ENCODE data around the gene RBCK1. TPM values are rescaled to one million over a fixed set of nuclear protein-coding genes. Genes with fewer than 3 reads are reported as not detected.

Gene RBCK1
- polyA plus RNA-seq, 3 donors, result 66.8 to 110 (median 70.8) TPM

DNA sequence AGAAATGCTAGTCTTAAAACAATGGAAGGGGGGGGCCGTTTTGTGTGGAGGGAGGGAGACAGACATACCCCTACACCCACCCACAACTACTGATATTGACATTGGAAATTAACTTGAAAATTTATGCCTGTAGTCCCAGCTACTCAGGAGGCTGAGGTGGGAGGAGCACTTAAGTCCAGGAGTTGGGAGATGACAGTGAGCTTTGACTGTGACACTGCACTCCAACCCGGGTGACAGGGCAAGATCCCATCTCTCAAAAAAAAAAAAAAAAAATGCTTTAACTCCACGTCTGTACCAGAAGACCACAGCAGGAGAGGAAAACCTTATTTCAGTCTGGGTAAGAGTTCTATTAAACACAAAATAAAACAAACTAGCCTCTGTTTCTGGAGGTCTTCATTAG, 52.1 kb downstream of the RBCK1 start:
- H3K9me3 ChIP-seq (replicated peaks in 1 of 2; ENCODE audit: control insufficient read depth in 1 of 2, insufficient read depth in 1 of 2, low read length in 2 of 2), result no peaks in the 10 kb centered on the region
- no peaks in the 10 kb centered on the region for H3K27me3 ChIP-seq (ENCODE audit: control insufficient read depth in 2 of 2, insufficient read depth in 2 of 2, low read length in 2 of 2)
- no peaks in the 10 kb centered on the region for H3K9me3 Mint-ChIP-seq
- peaks cover 60% of the 10 kb centered on the region for H4K20me1 ChIP-seq (ENCODE audit: insufficient read depth, low read length)
- peaks cover 22 to 27% of the 10 kb centered on the region in 2 donors for H3K4me1 ChIP-seq (ENCODE audit: control insufficient read depth in 1 of 2, insufficient read depth in 2 of 2, low read length in 2 of 2)
- DNase-seq, result no peak
- H3K27ac ChIP-seq (ENCODE audit: low read depth in 1 of 2, low read length in 2 of 2), result no peak overlapping the region
- no peak overlapping the region for H3K9ac ChIP-seq (ENCODE audit: insufficient read depth, low read length, poor library complexity, severe bottlenecking)
- peak overlapping the region; percentile 86 for H3K4me2 ChIP-seq (replicated peaks; ENCODE audit: extremely low read depth, low read length, poor library complexity, severe bottlenecking)
- H3K4me3 Mint-ChIP-seq, result peak overlapping the region in 1 of 2 donors; percentile 11
- peaks cover 64% of the 10 kb centered on the region for H3K79me2 ChIP-seq (ENCODE audit: insufficient read depth, low read length)
- no peak overlapping the region for H2AFZ ChIP-seq (ENCODE audit: insufficient read depth, low read depth, low read length, poor library complexity, severe bottlenecking)
- H3K27ac Mint-ChIP-seq, result peak overlapping the region in 1 of 7 donors; percentile 32
- no peaks in the 10 kb centered on the region for H3K36me3 ChIP-seq (replicated peaks in 1 of 2; ENCODE audit: control insufficient read depth in 1 of 2, insufficient read depth in 2 of 2, low read length in 2 of 2)
- TF ChIP-seq, protein P1, sequence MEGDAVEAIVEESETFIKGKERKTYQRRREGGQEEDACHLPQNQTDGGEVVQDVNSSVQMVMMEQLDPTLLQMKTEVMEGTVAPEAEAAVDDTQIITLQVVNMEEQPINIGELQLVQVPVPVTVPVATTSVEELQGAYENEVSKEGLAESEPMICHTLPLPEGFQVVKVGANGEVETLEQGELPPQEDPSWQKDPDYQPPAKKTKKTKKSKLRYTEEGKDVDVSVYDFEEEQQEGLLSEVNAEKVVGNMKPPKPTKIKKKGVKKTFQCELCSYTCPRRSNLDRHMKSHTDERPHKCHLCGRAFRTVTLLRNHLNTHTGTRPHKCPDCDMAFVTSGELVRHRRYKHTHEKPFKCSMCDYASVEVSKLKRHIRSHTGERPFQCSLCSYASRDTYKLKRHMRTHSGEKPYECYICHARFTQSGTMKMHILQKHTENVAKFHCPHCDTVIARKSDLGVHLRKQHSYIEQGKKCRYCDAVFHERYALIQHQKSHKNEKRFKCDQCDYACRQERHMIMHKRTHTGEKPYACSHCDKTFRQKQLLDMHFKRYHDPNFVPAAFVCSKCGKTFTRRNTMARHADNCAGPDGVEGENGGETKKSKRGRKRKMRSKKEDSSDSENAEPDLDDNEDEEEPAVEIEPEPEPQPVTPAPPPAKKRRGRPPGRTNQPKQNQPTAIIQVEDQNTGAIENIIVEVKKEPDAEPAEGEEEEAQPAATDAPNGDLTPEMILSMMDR (IDR thresholded peaks at IDR 0.05), result no peak
- no CpG with 5 or more reads among the region's 3 CpGs for WGBS (ENCODE audit: insufficient coverage)
- peaks cover 0 to 5% (median 0%) of the 10 kb centered on the region in 3 donors for H3K27me3 Mint-ChIP-seq (ENCODE audit: low read depth in 3 of 3)
- no peak overlapping the region for H3K4me3 ChIP-seq (replicated peaks in 1 of 3; ENCODE audit: low read depth in 2 of 3, low read length in 3 of 3)
- H3K36me3 Mint-ChIP-seq, result no peaks in the 10 kb centered on the region
- intact Hi-C loops (cut with micrococcal nuclease), result loop anchor here (5.0 kb wide), 1 partner anchor 53 kb away; the partner anchor contains the start of gene RBCK1 (in 2 of the 2)
- H3K4me1 Mint-ChIP-seq, result peaks cover 32% of the 10 kb centered on the region

GRCh38 chr20:460707-461106, 52.6 kb downstream of the RBCK1 start:
- Histone ChIP-seq H3K9ac (ENCODE audit: insufficient read depth, low read length, poor library complexity, severe bottlenecking) (no peak overlapping the region), H3K36me3 (replicated peaks in 1 of 2; ENCODE audit: control insufficient read depth in 1 of 2, insufficient read depth in 2 of 2, low read length in 2 of 2) (no peaks in the 10 kb centered on the region), H3K27me3 (ENCODE audit: control insufficient read depth in 2 of 2, insufficient read depth in 2 of 2, low read length in 2 of 2) (no peaks in the 10 kb centered on the region), H3K4me2 (replicated peaks; ENCODE audit: extremely low read depth, low read length, poor library complexity, severe bottlenecking) (peak overlapping the region; percentile 86), H3K27ac (ENCODE audit: low read depth in 1 of 2, low read length in 2 of 2) (no peak overlapping the region), H3K4me1 (ENCODE audit: control insufficient read depth in 1 of 2, insufficient read depth in 2 of 2, low read length in 2 of 2) (peaks cover 22 to 27% of the 10 kb centered on the region in 2 donors), H3K79me2 (ENCODE audit: insufficient read depth, low read length) (peaks cover 62% of the 10 kb centered on the region), H2AFZ (ENCODE audit: insufficient read depth, low read depth, low read length, poor library complexity, severe bottlenecking) (no peak overlapping the region), H3K4me3 (replicated peaks in 1 of 3; ENCODE audit: low read depth in 2 of 3, low read length in 3 of 3) (peak overlapping the region in 1 of 3 experiments; percentile 90), H3K9me3 (replicated peaks in 1 of 2; ENCODE audit: control insufficient read depth in 1 of 2, insufficient read depth in 1 of 2, low read length in 2 of 2) (no peaks in the 10 kb centered on the region), H4K20me1 (ENCODE audit: insufficient read depth, low read length) (peaks cover 57% of the 10 kb centered on the region)
- DNase-seq, result peak in 1 of 3 donors; percentile 18
- no CpG with 5 or more reads among the region's 2 CpGs for WGBS (ENCODE audit: insufficient coverage)
- Mint-ChIP-seq H3K4me3 (no peak overlapping the region), H3K36me3 (no peaks in the 10 kb centered on the region), H3K9me3 (no peaks in the 10 kb centered on the region), H3K27me3 (ENCODE audit: low read depth in 3 of 3) (peaks cover 0 to 5% (median 0%) of the 10 kb centered on the region in 3 donors), H3K4me1 (peaks cover 32% of the 10 kb centered on the region), H3K27ac (no peak overlapping the region)
- intact Hi-C loops (cut with micrococcal nuclease), result loop anchor here (5.0 kb wide), 1 partner anchor 53 kb away; the partner anchor contains the start of gene RBCK1 (in 2 of the 2)
- TF ChIP-seq, protein P1 (IDR thresholded peaks at IDR 0.05), result no peak

Measured in CD14-positive monocyte (primary cell).